IPS DF 19.7 (cell line): ENCODE measurements around the gene RPP21.
A peak's percentile ranks its signal among the peaks of the same experiment; 100 is the strongest.

ENCODE experiments used
- DNase-seq: peaks from one replicate; pipeline ENCODE4 v3.0.0-alpha.2; 2013; ENCODE audit warnings: low read depth, low spot score

RPP21 gene

GRCh38 chr6:30344868-30345671, at the start of gene RPP21:
RPP21 (plus strand) TSS chr6:30345156; CDS start chr6:30345172, 16 bp downstream.
- no peak for DNase-seq

GRCh38 chr6:30295837-30296236, 49.1 kb upstream of the RPP21 start:
- no peak for DNase-seq

- no peak for DNase-seq
Observed at GRCh38 chr6:30304002-30304401, 41.0 kb upstream of the RPP21 start.

GRCh38 chr6:30311101-30311500, 33.9 kb upstream of the RPP21 start:
- no peak for DNase-seq

- DNase-seq: no peak
Observed at GRCh38 chr6:30311671-30312070, 33.3 kb upstream of the RPP21 start.

- DNase-seq: no peak
Observed at GRCh38 chr6:30312266-30312665, 32.7 kb upstream of the RPP21 start.

GRCh38 chr6:30312676-30313321, 32.2 kb upstream of the RPP21 start:
- DNase-seq: no peak

GRCh38 chr6:30315156-30315555, 29.8 kb upstream of the RPP21 start:
- no peak for DNase-seq

- DNase-seq: no peak
Observed at GRCh38 chr6:30317913-30318589, 26.9 kb upstream of the RPP21 start.

GRCh38 chr6:30319146-30319835, 25.7 kb upstream of the RPP21 start:
- no peak for DNase-seq

GRCh38 chr6:30321692-30322388, 23.1 kb upstream of the RPP21 start:
- no peak for DNase-seq

- no peak for DNase-seq
Observed at GRCh38 chr6:30322527-30323501, 22.1 kb upstream of the RPP21 start.

- DNase-seq: no peak
Observed at GRCh38 chr6:30323806-30324205, 21.1 kb upstream of the RPP21 start.

- no peak for DNase-seq
Observed at GRCh38 chr6:30325150-30325872, 19.6 kb upstream of the RPP21 start.

- peak; percentile 72 for DNase-seq
Observed at GRCh38 chr6:30325873-30326525, 19.0 kb upstream of the RPP21 start.

GRCh38 chr6:30326526-30327231, 18.3 kb upstream of the RPP21 start, which contains the start of gene TRIM39:
TRIM39 (plus strand) TSS chr6:30326927; CDS start chr6:30329318, 2,391 bp downstream.
- no peak for DNase-seq

GRCh38 chr6:30327232-30327746, 17.7 kb upstream of the RPP21 start:
- DNase-seq: no peak

GRCh38 chr6:30328397-30328796, 16.6 kb upstream of the RPP21 start:
- DNase-seq: no peak
